Measurements from ENCODE around the gene ARL8B. TPM values are rescaled to one million over a fixed set of nuclear protein-coding genes. Genes with fewer than 3 reads are reported as not detected.
"Not testable (repeated sequence)": the region's sequence is repeated elsewhere in the genome, so short reads cannot be mapped to it uniquely, and the experiment has no call there.

Gene ARL8B
- total and polyA plus RNA-seq, 7 donors = 28.2 to 55.9 (median 47.2) TPM

DNA sequence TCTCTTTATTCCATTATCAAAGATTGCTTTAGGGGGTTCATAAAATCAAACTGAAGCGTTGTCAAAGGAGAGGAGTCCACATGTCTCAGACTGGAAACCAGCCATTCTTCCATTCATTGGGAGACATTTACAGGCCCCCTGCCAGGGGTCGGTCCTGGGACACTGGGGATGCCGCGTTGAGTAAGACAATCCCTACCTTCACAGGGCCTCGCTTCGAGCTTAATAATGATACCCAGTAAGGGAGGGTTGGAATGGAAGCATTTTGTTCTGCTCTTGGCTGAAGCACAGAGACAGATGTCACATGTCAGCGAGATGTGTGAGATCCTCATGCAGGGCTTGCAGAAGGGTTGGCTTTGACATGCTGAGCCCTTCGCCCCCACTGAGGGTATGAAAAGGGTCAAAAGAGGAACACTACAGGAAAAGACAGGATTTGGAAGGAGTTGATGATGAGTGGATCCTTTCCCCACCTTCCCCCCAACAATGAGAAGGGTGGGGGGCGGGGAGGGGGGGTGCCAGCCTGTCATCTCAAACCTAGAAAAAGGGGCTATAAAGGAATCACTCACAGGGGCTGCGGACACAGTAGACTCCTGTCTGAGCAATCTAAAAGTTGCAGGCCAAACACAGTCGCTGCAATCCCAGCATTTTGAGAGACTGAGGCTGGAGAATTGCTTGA lies 25.6 kb upstream of the ARL8B start:
- no peaks in the 10 kb centered on the region for H3K36me3 ChIP-seq
- H3K27ac ChIP-seq = no peak overlapping the region
- WGBS, 2 donors = 66 to 73% methylated on average over 11 of the region's 11 CpGs
- H3K4me3 ChIP-seq = peak overlapping the region in 3 of 4 donors; percentile 21 to 42 (median 37)
- H3K4me1 ChIP-seq = peaks cover 0 to 11% (median 6%) of the 10 kb centered on the region in 4 donors
- intact Hi-C loops (cut with DNase I) = no loop called here
- H3K9me3 ChIP-seq = no peaks in the 10 kb centered on the region
- no peak for TF ChIP-seq POLR2A (IDR thresholded peaks at IDR 0.05)
- no peak for TF ChIP-seq EP300 (IDR thresholded peaks at IDR 0.05)
- TF ChIP-seq, protein P1, sequence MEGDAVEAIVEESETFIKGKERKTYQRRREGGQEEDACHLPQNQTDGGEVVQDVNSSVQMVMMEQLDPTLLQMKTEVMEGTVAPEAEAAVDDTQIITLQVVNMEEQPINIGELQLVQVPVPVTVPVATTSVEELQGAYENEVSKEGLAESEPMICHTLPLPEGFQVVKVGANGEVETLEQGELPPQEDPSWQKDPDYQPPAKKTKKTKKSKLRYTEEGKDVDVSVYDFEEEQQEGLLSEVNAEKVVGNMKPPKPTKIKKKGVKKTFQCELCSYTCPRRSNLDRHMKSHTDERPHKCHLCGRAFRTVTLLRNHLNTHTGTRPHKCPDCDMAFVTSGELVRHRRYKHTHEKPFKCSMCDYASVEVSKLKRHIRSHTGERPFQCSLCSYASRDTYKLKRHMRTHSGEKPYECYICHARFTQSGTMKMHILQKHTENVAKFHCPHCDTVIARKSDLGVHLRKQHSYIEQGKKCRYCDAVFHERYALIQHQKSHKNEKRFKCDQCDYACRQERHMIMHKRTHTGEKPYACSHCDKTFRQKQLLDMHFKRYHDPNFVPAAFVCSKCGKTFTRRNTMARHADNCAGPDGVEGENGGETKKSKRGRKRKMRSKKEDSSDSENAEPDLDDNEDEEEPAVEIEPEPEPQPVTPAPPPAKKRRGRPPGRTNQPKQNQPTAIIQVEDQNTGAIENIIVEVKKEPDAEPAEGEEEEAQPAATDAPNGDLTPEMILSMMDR (IDR thresholded peaks at IDR 0.05) = no peak
- no peak for TF ChIP-seq POLR2AphosphoS5 (IDR thresholded peaks at IDR 0.05)
- H3K27me3 ChIP-seq = no peaks in the 10 kb centered on the region
- DNase-seq = peak; percentile 46

- Histone ChIP-seq H3K4me3 (no peak overlapping the region), H3K4me1 (peaks cover 0 to 11% (median 6%) of the 10 kb centered on the region in 4 donors), H3K27ac (no peak overlapping the region), H3K9me3 (no peaks in the 10 kb centered on the region), H3K27me3 (no peaks in the 10 kb centered on the region), H3K36me3 (no peaks in the 10 kb centered on the region)
- peak; percentile 3 for DNase-seq
- intact Hi-C loops (cut with DNase I) = no loop called here
- WGBS, 2 donors = 48 to 71% methylated on average over 4 of the region's 4 CpGs
- TF ChIP-seq, protein P1 (IDR thresholded peaks at IDR 0.05) = no peak
- no peak for TF ChIP-seq POLR2A (IDR thresholded peaks at IDR 0.05)
- no peak for TF ChIP-seq POLR2AphosphoS5 (IDR thresholded peaks at IDR 0.05)
- TF ChIP-seq EP300 (IDR thresholded peaks at IDR 0.05) = no peak
Observed at GRCh38 chr3:5098346-5098745, 23.7 kb upstream of the ARL8B start.

DNA sequence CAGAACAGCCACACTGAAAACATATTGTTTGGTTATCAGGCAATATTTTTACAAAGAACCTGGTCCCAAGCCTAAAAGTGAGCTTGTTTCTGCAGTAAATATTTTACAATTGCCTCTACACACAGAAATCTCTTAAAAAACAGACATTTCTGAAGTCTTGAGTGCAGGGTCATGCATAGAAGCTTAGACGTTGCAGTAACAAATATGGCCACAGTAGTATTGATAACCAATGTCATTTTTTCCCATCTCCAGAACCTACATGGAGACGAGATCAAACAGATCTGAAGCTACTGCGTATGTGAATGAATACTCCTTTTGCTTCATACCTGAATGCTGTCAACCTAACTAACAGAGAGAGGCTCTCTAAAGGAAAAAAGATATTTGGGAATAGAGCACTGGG lies 19.6 kb upstream of the ARL8B start:
- Histone ChIP-seq H3K36me3 (no peaks in the 10 kb centered on the region), H3K4me3 (no peak overlapping the region), H3K27ac (no peak overlapping the region), H3K9me3 (no peaks in the 10 kb centered on the region), H3K27me3 (no peaks in the 10 kb centered on the region), H3K4me1 (no peaks in the 10 kb centered on the region)
- DNase-seq = no peak
- intact Hi-C loops (cut with DNase I) = no loop called here
- TF ChIP-seq POLR2A (IDR thresholded peaks at IDR 0.05) (no peak), POLR2AphosphoS5 (IDR thresholded peaks at IDR 0.05) (no peak), EP300 (IDR thresholded peaks at IDR 0.05) (no peak)
- TF ChIP-seq, protein P1 (IDR thresholded peaks at IDR 0.05) = no peak
- WGBS, 2 donors = 80 to 89% methylated on average over 3 of the region's 3 CpGs

DNA sequence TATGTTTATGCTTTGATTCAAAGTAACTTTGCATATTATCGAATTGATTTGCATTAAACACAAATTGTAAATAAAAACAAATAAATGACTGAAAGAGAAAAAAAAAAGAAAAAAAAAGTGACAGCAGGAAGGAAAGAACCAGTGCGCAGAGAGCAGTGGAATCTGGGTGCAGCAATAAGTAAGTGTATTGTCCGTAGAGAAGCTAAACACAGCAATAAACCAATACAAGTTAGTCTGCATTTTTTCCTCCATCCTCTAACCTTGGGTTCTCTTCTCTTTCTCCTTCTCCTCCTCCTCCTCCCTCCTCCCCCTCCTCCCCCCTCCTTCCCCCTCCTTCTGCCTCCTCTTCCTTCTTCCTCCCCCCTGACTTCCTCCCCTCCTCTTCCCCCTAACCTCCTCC lies 18.3 kb upstream of the ARL8B start:
- Histone ChIP-seq H3K36me3 (no peaks in the 10 kb centered on the region), H3K4me1 (no peaks in the 10 kb centered on the region), H3K27me3 (no peaks in the 10 kb centered on the region), H3K9me3 (no peaks in the 10 kb centered on the region), H3K4me3 (no peak overlapping the region), H3K27ac (no peak overlapping the region)
- no peak for TF ChIP-seq POLR2AphosphoS5 (IDR thresholded peaks at IDR 0.05)
- TF ChIP-seq EP300 (IDR thresholded peaks at IDR 0.05) = no peak
- TF ChIP-seq, protein P1 (IDR thresholded peaks at IDR 0.05) = no peak
- TF ChIP-seq POLR2A (IDR thresholded peaks at IDR 0.05) = no peak
- intact Hi-C loops (cut with DNase I) = no loop called here
- 46 to 84% methylated on average over 3 of the region's 3 CpGs for WGBS, 2 donors
- DNase-seq = no peak

DNA sequence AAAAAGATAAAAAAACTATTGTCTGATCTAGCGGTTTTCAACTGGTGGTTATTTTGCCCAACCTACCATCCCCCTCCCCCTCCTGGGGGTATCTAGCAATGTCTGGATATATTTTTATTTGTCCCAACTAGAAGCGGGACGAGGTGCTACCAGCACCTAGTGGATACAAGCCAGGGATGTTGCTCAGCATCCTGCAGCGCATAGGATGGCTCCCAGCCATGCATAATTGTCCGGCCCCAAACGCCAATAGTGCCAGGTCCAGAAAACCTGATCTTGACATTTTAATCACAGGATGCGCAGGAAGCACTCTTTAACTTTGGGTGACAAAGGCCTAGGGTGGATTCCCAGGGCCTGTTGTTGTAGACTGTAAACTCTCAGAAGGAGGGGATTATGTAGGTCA lies 17.0 kb upstream of the ARL8B start:
- intact Hi-C loops (cut with DNase I) = no loop called here
- peak; percentile 18 for DNase-seq
- 86 to 90% methylated on average over 7 of the region's 7 CpGs for WGBS, 2 donors
- Histone ChIP-seq H3K27me3 (no peaks in the 10 kb centered on the region), H3K9me3 (no peaks in the 10 kb centered on the region), H3K4me3 (no peak overlapping the region), H3K4me1 (no peaks in the 10 kb centered on the region), H3K27ac (no peak overlapping the region), H3K36me3 (no peaks in the 10 kb centered on the region)
- TF ChIP-seq EP300 (IDR thresholded peaks at IDR 0.05) = no peak
- no peak for TF ChIP-seq POLR2AphosphoS5 (IDR thresholded peaks at IDR 0.05)
- TF ChIP-seq, protein P1 (IDR thresholded peaks at IDR 0.05) = no peak
- TF ChIP-seq POLR2A (IDR thresholded peaks at IDR 0.05) = no peak

DNA sequence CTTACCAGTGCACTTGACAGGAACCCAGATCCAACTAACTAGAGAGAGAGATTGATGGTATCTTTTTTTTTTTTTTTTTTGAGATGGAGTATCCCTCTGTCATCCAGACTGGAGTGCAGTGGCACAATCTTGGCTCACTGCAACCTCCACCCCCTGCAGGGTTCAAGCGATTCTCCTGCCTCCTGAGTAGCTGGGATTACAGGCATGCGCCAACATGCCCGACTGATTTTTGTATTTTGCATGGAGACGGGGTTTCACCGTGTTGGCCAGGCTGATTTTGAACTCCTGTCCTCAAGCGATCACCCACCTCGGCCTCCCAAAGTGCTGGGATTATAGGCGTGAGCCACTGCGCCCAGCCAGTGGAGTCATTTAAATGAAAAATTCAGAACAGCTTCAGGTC lies 15.7 kb upstream of the ARL8B start:
- H3K36me3 ChIP-seq; intact Hi-C loops (cut with DNase I); H3K27me3 ChIP-seq; H3K4me3 ChIP-seq; H3K4me1 ChIP-seq; H3K9me3 ChIP-seq; H3K27ac ChIP-seq: not testable (repeated sequence)
- DNase-seq = peak; percentile 27
- WGBS, 2 donors = 93 to 94% methylated on average over 9 of the region's 9 CpGs

DNA sequence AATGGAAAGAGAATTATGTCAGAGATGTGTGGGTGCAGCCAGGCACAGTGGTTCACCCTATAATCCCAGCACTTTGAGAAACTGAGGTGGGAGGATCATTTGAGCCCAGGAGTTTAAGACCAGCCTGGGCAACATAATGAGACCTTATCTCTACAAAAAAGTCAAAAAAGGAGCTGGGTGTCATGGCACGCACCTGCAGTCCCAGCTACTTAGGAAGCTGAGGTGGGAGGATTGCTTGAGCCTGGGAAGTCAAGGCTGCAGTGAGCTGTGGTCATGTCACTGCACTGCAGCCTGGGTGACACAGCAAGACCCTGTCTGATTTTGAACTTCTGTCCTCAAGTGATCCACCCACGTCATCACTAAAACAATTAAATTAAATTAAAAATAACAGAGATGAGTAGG lies 15.2 kb upstream of the ARL8B start:
- DNase-seq = peak; percentile 2

More for the DNA sequence above, 15.2 kb upstream of the ARL8B start:
- H3K27me3 ChIP-seq; H3K9me3 ChIP-seq; H3K4me3 ChIP-seq; H3K36me3 ChIP-seq; H3K4me1 ChIP-seq; H3K27ac ChIP-seq; intact Hi-C loops (cut with DNase I): not testable (repeated sequence)
- 61 to 67% methylated on average over 2 of the region's 2 CpGs for WGBS, 2 donors
